Adrenal gland (tissue), 12 donors: ENCODE data around the gene GIMAP8. TPM values are rescaled to one million over a fixed set of nuclear protein-coding genes. Genes with fewer than 3 reads are reported as not detected.
"Not testable (repeated sequence)": the region's sequence is repeated elsewhere in the genome, so short reads cannot be mapped to it uniquely, and the experiment has no call there.

Source experiments
- DNase-seq, 7 donors: peaks; one replicate each; pipeline ENCODE4 v3.0.0-alpha.2; 2019 to 2020
- H3K27ac ChIP-seq, 5 donors: fragments of 200-600 bp; sonication (generic) in 4 of 5; 1 replicate in 3 of 5; 2 replicates in 2 of 5; pipeline versions ENCODE4 v1.5.1 to v1.8.0; 2016 to 2020; ENCODE audit warnings: mild to moderate bottlenecking in 1 of 5
- H3K27me3 ChIP-seq: fragments of 200-600 bp; 2 replicates; pipeline ENCODE4 v1.8.0; 2021
- H3K36me3 ChIP-seq, 2 donors: fragments of 200-600 bp; replicated peaks in 1 of 2; 1 replicate in 1 of 2; 2 replicates in 1 of 2; pipeline versions ENCODE4 v1.5.1 to v1.8.0; 2018 to 2022
- H3K4me1 ChIP-seq, 2 donors: fragments of 200-600 bp; replicated peaks in 1 of 2; 1 replicate in 1 of 2; 2 replicates in 1 of 2; pipeline versions ENCODE4 v1.5.1 to v1.8.0; 2018 to 2021
- H3K4me3 ChIP-seq, 4 donors: fragments of 200-600 bp; sonication (generic) in 3 of 4; one replicate each; pipeline ENCODE4 v1.5.1; 2016 to 2018
- H3K9me3 ChIP-seq, 3 donors: fragments of 200-600 bp; sonication (generic) in 1 of 3; replicated peaks in 1 of 3; 1 replicate in 2 of 3; 2 replicates in 1 of 3; pipeline versions ENCODE4 v1.5.1 to v1.8.0; 2016 to 2021
- POLR2A ChIP-seq, 2 donors: fragments of 450-650 bp; IDR thresholded peaks; one replicate each; pipeline ENCODE4 v1.6.1; 2017; ENCODE audit warnings: antibody characterized with exemption in 2 of 2, mild to moderate bottlenecking in 2 of 2, moderate library complexity in 1 of 2
- WGBS, 4 donors: extraction: QIAGEN DNeasy Blood & Tissue Kit in 2 of 4; methylation state at CpG; one replicate each; pipeline versions ENCODE4 v1.1.5 to v1.1.7; 2013 to 2017; 5-methylcytosine and 5-hydroxymethylcytosine counted together
- intact Hi-C, 2 donors: fragments of 100-400 bp; cut with DNase I; formaldehyde crosslinking; loops; one replicate each; pipeline versions ENCODE4 v1.14.1 to v1.15.0; 2022 to 2023
- polyA plus RNA-seq, 3 donors: library from polyadenylated mRNA; stranded (reverse); fragments of 200-250 nt in 2 of 3; fragments of 350-450 nt in 1 of 3; fragmentation: Illumina TruSeq in 1 of 3; extraction: RNeasy Lipid Tissue Mini Kit (QIAGEN cat#74804) in 1 of 3; gene quantifications; one replicate each; pipeline ENCODE4 v1.2.3, GENCODE V29; 2013 to 2014
- total RNA-seq, 9 donors: library from RNA; depleted of rRNA in 4 of 9; stranded (reverse); fragments of >200 nt in 4 of 9; fragments of 120-200 nt in 1 of 9; fragmentation: NEBNext Ultra II Directional in 1 of 9; extraction: Animal tissue kit (Norgen Biotek cat#: 25700) in 1 of 9; gene quantifications; one replicate each; pipeline versions ENCODE4 v1.1.0 to v1.2.4, GENCODE V29; 2013 to 2023
- TF ChIP-seq, protein P1 (sequence below), 6 experiments: fragments of 450-650 bp in 4 of 6; fragments of 200-600 bp in 2 of 6; sonication (generic) in 1 of 6; IDR thresholded peaks; 1 replicate in 5 of 6; 2 replicates in 1 of 6; pipeline versions ENCODE4 v1.5.1 to v1.8.0; 2016 to 2021; ENCODE audit warnings: antibody characterized with exemption in 6 of 6, mild to moderate bottlenecking in 2 of 6, moderate library complexity in 1 of 6
- donor health status: healthy with polysubstance abuse.
- donor health status: Bipolar disorder and iron deficiency.
- donor health status: DM: yes; HTN: yes; CAD: no.
- donor health status: DM: no; HTN: no; CAD: no.
- donor health status: DM: no; HTN: no; CAD: no.
- donor health status: DM: yes; HTN: yes; CAD: no.

GIMAP8 gene
- total and polyA plus RNA-seq, 12 donors: 6.1 to 18.4 (median 9.5) TPM

DNA sequence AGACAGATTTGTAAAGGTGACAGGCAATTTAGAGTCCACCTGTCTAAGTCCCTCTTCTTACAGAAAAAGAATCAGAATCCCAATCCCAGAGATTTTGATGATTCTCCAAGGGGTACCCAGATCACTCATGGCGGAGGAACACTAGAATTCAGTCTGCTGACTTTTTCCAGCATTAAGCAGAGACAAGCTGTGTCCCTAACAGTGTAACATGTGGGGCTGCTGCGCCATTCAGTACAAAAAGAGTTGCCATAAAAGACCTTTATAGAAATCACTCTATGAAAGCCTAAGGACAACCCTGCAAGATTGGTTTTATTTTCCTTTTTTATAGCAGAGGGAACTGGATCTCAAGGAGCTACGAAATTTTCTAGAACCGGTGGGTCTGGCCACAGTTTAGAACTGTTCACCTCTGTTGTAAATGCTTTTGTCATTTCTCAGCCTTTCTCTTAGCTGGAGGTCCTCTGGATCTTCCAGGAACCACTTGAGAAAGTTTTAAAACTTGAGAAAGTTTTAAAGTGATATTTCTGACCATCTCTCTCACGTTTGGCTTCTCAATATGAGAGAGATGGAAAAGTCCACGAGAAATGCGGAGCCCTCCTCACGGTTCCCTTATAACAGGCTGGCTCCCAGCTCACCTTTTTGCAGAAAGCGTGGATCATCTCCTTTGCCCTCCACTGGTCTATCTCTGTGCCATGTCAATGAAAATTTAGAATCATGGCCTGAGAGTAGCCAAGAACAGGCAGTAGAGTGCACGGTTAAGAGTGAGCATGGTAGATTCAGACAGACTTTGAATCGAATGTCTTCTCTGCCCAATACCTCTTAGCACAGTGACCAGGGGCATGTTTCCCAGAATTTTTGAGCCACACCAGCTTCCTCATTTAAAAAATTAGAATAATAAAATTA is 65.1 kb downstream of the GIMAP8 start:
- no peaks in the 10 kb centered on the region for H3K27me3 ChIP-seq
- peak overlapping the region in 4 of 5 donors; percentile 11 to 61 (median 34) for H3K27ac ChIP-seq
- intact Hi-C loops: no loop called here

DNA sequence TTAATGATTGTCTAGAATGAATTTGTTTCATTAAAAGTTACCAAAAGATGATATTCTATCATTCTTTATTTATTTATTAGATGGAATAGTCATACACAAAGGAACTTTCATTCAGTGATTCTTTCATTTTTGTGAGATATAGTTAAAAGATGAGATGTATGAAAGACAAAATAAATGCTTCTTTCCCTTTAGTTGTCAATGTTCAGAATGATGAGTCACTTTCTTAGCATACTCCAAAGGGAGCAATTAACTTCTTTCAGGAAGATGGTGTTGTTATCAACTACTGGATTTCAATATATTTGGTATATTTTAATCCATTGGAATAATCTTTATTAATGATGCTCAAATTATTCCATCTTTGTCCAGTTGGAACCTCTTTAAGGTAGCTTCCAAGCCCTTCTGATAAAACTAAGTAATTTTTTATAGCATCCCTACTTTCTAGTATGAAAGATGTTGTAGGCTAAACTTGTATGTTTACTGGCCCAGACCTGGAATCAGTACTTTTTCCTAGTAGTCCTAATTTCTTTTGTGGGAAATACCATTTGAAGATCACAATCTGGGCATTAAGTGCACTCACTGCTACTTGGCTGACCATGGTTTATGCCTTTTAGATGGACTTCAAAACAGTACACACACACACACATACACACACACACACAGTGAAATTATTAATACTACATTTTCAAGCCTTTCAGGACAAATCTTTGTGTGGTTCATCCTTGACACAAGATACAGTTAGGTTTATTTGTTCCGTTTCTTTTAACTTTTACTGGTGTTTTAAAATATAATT is 66.7 kb downstream of the GIMAP8 start:
- no peaks in the 10 kb centered on the region for H3K4me1 ChIP-seq
- TF ChIP-seq, protein P1, sequence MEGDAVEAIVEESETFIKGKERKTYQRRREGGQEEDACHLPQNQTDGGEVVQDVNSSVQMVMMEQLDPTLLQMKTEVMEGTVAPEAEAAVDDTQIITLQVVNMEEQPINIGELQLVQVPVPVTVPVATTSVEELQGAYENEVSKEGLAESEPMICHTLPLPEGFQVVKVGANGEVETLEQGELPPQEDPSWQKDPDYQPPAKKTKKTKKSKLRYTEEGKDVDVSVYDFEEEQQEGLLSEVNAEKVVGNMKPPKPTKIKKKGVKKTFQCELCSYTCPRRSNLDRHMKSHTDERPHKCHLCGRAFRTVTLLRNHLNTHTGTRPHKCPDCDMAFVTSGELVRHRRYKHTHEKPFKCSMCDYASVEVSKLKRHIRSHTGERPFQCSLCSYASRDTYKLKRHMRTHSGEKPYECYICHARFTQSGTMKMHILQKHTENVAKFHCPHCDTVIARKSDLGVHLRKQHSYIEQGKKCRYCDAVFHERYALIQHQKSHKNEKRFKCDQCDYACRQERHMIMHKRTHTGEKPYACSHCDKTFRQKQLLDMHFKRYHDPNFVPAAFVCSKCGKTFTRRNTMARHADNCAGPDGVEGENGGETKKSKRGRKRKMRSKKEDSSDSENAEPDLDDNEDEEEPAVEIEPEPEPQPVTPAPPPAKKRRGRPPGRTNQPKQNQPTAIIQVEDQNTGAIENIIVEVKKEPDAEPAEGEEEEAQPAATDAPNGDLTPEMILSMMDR (IDR thresholded peaks at IDR 0.05): no peak
- no peak for TF ChIP-seq POLR2A (IDR thresholded peaks at IDR 0.05)
- peak overlapping the region in 2 of 5 donors; percentile 17 to 35 for H3K27ac ChIP-seq
- WGBS, 4 donors: 50 to 73% (median 52%) methylated on average over 1 of the region's 1 CpG
- peak overlapping the region in 1 of 4 donors; percentile 55 for H3K4me3 ChIP-seq
- no peaks in the 10 kb centered on the region for H3K9me3 ChIP-seq
- H3K27me3 ChIP-seq: no peaks in the 10 kb centered on the region
- H3K36me3 ChIP-seq: no peaks in the 10 kb centered on the region
- DNase-seq: no peak
- intact Hi-C loops: no loop called here

More for the DNA sequence above, 65.1 kb downstream of the GIMAP8 start:
- DNase-seq: no peak
- Histone ChIP-seq H3K4me3 (peak overlapping the region in 1 of 4 donors; percentile 55), H3K36me3 (no peaks in the 10 kb centered on the region), H3K4me1 (no peaks in the 10 kb centered on the region), H3K9me3 (no peaks in the 10 kb centered on the region)
- TF ChIP-seq, protein P1 (IDR thresholded peaks at IDR 0.05): no peak
- no peak for TF ChIP-seq POLR2A (IDR thresholded peaks at IDR 0.05)
- WGBS, 4 donors: 51 to 61% (median 56%) methylated on average over 11 of the region's 11 CpGs

DNA sequence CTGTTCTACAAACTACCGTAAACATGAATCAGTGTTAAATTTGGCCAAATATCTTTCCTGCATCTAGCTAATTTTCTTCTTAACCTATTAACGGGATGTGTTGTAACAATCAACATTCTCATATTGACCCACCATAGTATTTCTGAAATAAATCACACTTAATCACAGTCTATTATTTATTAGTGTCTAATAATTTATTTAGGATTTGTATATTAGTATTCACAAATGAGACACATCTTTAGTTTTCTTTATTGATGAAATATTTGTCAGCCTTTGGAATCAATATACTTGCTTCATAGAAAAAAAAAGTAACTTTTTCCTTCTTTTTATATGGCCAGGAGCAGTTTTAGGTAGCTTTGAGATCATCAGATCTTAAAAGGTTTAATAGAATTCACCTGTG is 68.9 kb downstream of the GIMAP8 start:
- Histone ChIP-seq H3K27me3 (no peaks in the 10 kb centered on the region), H3K27ac (peak overlapping the region in 1 of 5 donors; percentile 6), H3K4me1 (no peaks in the 10 kb centered on the region), H3K4me3 (no peak overlapping the region), H3K9me3 (no peaks in the 10 kb centered on the region), H3K36me3 (no peaks in the 10 kb centered on the region)
- TF ChIP-seq, protein P1 (IDR thresholded peaks at IDR 0.05): no peak
- TF ChIP-seq POLR2A (IDR thresholded peaks at IDR 0.05): no peak
- intact Hi-C loops: no loop called here
- DNase-seq: no peak
- 40 to 64% (median 58%) methylated on average over 2 of the region's 2 CpGs for WGBS, 4 donors

DNA sequence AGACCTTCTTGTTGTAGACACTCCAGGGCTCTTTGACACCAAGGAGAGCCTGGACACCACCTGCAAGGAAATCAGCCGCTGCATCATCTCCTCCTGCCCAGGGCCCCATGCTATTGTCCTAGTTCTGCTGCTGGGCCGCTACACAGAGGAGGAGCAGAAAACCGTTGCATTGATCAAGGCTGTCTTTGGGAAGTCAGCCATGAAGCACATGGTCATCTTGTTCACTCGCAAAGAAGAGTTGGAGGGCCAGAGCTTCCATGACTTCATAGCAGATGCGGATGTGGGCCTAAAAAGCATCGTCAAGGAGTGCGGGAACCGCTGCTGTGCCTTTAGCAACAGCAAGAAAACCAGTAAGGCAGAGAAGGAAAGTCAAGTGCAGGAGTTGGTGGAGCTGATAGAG is 69.7 kb downstream of the GIMAP8 start:
- Histone ChIP-seq H3K4me1 (no peaks in the 10 kb centered on the region), H3K27me3 (no peaks in the 10 kb centered on the region), H3K9me3 (no peaks in the 10 kb centered on the region), H3K36me3 (no peaks in the 10 kb centered on the region), H3K27ac (no peak overlapping the region), H3K4me3 (no peak overlapping the region)
- no peak for TF ChIP-seq POLR2A (IDR thresholded peaks at IDR 0.05)
- TF ChIP-seq, protein P1 (IDR thresholded peaks at IDR 0.05): no peak
- intact Hi-C loops: no loop called here
- WGBS, 4 donors: 72 to 81% (median 74%) methylated on average over 8 of the region's 8 CpGs
- no peak for DNase-seq

DNA sequence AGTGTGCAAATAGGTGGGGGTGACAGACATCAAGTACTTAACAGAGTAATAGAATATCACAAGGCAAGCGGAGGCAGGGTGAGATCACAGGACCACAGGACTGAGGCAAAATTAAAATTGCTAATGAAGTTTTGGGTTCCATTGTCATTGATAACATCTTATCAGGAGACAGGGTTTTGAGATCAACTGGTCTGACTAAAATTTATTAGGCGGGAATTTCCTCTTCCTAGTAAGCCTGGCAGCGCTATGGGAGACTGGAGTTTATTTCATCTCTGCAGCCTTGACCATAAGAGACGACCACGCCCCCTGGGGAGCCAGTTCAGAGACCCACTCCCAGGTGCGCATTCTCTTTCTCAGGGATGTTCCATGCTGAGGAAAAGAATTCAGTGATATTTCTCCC is 72.5 kb downstream of the GIMAP8 start:
- 47 to 67% (median 59%) methylated on average over 6 of the region's 6 CpGs for WGBS, 4 donors
- intact Hi-C loops, DNase-seq, H3K4me3 ChIP-seq, H3K27me3 ChIP-seq, H3K36me3 ChIP-seq, H3K4me1 ChIP-seq, H3K27ac ChIP-seq, H3K9me3 ChIP-seq: not testable (repeated sequence)
